ENCODE results near the gene ERO1A. TPM values are rescaled to one million over a fixed set of nuclear protein-coding genes. Genes with fewer than 3 reads are reported as not detected.

Gene ERO1A, protein sequence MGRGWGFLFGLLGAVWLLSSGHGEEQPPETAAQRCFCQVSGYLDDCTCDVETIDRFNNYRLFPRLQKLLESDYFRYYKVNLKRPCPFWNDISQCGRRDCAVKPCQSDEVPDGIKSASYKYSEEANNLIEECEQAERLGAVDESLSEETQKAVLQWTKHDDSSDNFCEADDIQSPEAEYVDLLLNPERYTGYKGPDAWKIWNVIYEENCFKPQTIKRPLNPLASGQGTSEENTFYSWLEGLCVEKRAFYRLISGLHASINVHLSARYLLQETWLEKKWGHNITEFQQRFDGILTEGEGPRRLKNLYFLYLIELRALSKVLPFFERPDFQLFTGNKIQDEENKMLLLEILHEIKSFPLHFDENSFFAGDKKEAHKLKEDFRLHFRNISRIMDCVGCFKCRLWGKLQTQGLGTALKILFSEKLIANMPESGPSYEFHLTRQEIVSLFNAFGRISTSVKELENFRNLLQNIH
- total RNA-seq = 10 to 100 TPM; 32.6 to 63.8 TPM

DNA sequence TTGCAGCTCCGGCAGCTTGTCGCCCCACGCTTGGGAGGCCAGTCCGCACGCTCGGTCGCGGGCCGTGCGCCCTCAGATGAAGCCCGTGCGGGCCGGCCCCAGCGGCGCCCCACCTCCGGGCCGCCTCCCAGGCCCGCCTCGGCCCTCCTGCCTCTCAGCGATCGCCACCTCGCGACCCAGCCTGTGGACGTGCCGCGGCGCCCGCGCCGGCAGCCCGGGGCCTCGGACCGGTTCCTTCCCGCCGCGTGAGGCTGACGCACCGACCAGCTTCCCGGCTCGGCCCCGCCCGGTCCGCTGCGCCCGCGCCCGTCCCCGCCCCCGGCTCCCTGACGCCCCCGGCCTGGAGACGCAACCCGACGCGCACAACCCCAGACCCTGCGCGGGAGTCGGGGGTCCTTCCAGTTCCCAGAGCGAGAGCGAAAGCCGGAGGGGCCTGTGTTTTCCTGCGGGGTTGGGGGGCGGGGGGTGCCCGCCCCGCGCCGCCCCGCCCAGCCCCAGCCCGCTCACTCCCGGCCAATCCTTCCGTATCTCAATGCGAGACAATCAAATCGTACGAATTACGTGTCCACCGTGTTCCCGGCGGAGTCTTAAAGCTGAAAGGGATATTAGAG lies at the start of gene ERO1A:
Gene ERO1A (minus strand): TSS at position 78 of the 611 bp plus-strand sequence. CDS start 77 bp downstream, at position 1.
- DNase-seq (ENCODE audit: low spot score) (peak; percentile 49), ATAC-seq (ENCODE audit: insufficient number of reproducible peaks, low FRiP score, low read depth) (peak; percentile 86)
- Histone ChIP-seq H3K9me3 (no peaks in the 10 kb centered on the region), H3K27me3 (replicated peaks; ENCODE audit: insufficient read depth) (no peaks in the 10 kb centered on the region), H3K4me3 (peak within 1 kb of the TSS; percentile 97), H3K4me1 (ENCODE audit: control insufficient read depth in 1 of 2, low read depth in 2 of 2) (peaks cover 14 to 30% of the 10 kb centered on the region in 2 donors), H3K27ac (peak within 1 kb of the TSS; percentile 97 to 99), H3K36me3 (no peaks in the 10 kb centered on the region)
- TF ChIP-seq, protein P1, sequence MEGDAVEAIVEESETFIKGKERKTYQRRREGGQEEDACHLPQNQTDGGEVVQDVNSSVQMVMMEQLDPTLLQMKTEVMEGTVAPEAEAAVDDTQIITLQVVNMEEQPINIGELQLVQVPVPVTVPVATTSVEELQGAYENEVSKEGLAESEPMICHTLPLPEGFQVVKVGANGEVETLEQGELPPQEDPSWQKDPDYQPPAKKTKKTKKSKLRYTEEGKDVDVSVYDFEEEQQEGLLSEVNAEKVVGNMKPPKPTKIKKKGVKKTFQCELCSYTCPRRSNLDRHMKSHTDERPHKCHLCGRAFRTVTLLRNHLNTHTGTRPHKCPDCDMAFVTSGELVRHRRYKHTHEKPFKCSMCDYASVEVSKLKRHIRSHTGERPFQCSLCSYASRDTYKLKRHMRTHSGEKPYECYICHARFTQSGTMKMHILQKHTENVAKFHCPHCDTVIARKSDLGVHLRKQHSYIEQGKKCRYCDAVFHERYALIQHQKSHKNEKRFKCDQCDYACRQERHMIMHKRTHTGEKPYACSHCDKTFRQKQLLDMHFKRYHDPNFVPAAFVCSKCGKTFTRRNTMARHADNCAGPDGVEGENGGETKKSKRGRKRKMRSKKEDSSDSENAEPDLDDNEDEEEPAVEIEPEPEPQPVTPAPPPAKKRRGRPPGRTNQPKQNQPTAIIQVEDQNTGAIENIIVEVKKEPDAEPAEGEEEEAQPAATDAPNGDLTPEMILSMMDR (IDR thresholded peaks at IDR 0.05) = no peak

DNA sequence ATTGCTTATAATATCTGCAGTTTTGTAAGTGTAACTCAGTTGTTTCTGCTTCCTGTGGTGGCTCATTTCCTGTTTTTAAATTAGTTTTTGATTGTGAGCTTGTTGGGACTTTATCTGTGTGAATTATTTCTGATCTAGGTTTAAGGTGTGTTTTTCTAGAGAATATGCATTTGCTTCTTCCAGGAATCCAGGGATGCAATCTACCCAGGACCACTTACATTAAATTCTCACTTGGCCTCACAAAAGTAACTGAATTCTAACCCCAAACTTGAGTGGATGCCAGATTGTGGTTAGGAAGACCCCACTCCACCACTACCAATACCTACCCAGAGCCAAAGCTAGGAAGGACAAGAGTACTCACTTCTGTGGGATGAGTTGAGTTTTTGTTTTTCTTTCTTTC lies 46.5 kb upstream of the ERO1A start:
- no peaks in the 10 kb centered on the region for H3K27me3 ChIP-seq (replicated peaks; ENCODE audit: insufficient read depth)
- TF ChIP-seq, protein P1 (IDR thresholded peaks at IDR 0.05) = no peak
- H3K27ac ChIP-seq = no peak overlapping the region
- H3K4me3 ChIP-seq = no peak overlapping the region
- ATAC-seq (ENCODE audit: insufficient number of reproducible peaks, low FRiP score, low read depth) (no peak), DNase-seq (ENCODE audit: low spot score) (no peak)
- H3K4me1 ChIP-seq (ENCODE audit: control insufficient read depth in 1 of 2, low read depth in 2 of 2) = peaks cover 3 to 22% of the 10 kb centered on the region in 2 donors
- no peaks in the 10 kb centered on the region for H3K9me3 ChIP-seq
- H3K36me3 ChIP-seq = no peaks in the 10 kb centered on the region

DNA sequence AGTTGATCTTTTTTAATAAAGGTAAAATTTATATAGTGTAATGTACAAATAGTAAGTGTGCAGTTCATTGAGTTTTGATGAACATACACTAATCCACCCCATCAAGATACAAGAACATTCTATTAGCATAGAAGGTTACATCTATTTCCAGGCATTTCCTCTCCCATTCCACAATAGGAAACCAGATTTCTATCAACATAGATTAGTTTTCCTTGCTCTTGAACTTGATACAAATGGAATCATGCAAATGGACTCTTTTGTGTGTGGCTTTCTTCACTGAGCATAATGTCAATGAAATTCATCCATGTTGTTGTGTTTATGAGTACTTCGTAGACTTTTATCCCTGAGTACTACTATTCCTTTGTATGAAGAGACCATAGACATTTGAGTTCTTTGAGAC lies 45.4 kb upstream of the ERO1A start:
- DNase-seq (ENCODE audit: low spot score) (no peak), ATAC-seq (ENCODE audit: insufficient number of reproducible peaks, low FRiP score, low read depth) (no peak)
- Histone ChIP-seq H3K36me3 (no peaks in the 10 kb centered on the region), H3K4me1 (ENCODE audit: control insufficient read depth in 1 of 2, low read depth in 2 of 2) (peaks cover 3 to 22% of the 10 kb centered on the region in 2 donors), H3K27ac (no peak overlapping the region), H3K9me3 (no peaks in the 10 kb centered on the region), H3K4me3 (no peak overlapping the region), H3K27me3 (replicated peaks; ENCODE audit: insufficient read depth) (no peaks in the 10 kb centered on the region)
- TF ChIP-seq, protein P1 (IDR thresholded peaks at IDR 0.05) = no peak

DNA sequence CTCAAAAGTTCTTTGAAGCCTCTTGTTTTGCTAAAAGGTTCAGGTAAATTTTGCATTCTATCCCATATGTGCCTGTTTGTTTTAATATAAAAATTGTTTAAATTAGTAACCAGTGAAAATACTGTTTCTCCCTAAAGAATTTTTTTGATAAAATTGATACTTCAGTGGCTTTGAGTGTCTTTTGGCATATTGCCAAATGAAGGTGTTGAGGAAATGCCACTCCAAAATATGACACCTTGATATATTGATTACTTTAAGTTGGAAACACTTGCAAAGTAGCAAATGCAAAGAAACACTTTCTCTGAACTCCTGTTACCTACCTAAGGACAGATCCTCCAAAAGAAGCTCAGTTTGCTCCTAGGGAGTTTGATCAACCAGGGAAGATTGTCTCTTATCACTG lies 43.1 kb upstream of the ERO1A start:
- H3K27ac ChIP-seq = no peak overlapping the region
- H3K4me1 ChIP-seq (ENCODE audit: control insufficient read depth in 1 of 2, low read depth in 2 of 2) = peaks cover 0 to 18% of the 10 kb centered on the region in 2 donors
- DNase-seq (ENCODE audit: low spot score) (no peak), ATAC-seq (ENCODE audit: insufficient number of reproducible peaks, low FRiP score, low read depth) (no peak)
- TF ChIP-seq, protein P1 (IDR thresholded peaks at IDR 0.05) = no peak
- H3K36me3 ChIP-seq = no peaks in the 10 kb centered on the region
- H3K9me3 ChIP-seq = no peaks in the 10 kb centered on the region
- no peaks in the 10 kb centered on the region for H3K27me3 ChIP-seq (replicated peaks; ENCODE audit: insufficient read depth)
- H3K4me3 ChIP-seq = no peak overlapping the region

DNA sequence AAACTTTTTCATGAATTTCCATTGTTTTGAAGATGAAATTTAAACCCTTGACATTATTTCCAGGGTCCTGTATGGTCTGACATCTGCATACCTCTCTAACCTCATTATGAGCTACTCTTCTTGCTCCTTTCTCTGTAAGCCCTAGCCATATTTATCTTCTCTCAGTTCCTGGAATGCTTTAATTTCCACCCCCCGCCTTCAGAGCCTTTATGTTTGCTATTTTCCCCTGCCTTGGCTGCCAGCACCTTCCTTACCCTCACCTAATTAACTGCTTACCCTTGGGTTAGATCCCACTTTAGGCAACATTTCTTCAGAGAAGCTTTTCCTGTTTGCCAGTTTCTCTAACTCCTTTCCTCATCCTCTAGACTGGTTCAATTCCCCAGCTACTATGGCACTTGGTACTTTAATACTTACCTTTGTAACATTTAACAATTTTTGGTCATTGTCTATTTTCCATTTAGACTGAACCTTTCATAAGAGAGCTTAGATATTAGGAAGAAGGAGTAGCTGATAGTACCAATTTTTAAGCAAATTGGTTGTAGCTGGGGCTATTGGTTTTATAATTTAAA lies 40.6 kb upstream of the ERO1A start:
- TF ChIP-seq, protein P1 (IDR thresholded peaks at IDR 0.05) = no peak
- ATAC-seq (ENCODE audit: insufficient number of reproducible peaks, low FRiP score, low read depth) (no peak), DNase-seq (ENCODE audit: low spot score) (no peak)
- H3K27ac ChIP-seq = no peak overlapping the region
- H3K9me3 ChIP-seq = no peaks in the 10 kb centered on the region
- H3K4me3 ChIP-seq = no peak overlapping the region
- H3K36me3 ChIP-seq = no peaks in the 10 kb centered on the region
- H3K27me3 ChIP-seq (replicated peaks; ENCODE audit: insufficient read depth) = no peaks in the 10 kb centered on the region
- H3K4me1 ChIP-seq (ENCODE audit: control insufficient read depth in 1 of 2, low read depth in 2 of 2) = peaks cover 7 to 8% of the 10 kb centered on the region in 2 donors

Data from thoracic aorta (tissue), 2 donors.